Hematopoietic multipotent progenitor cell treated with erythropoietin and hydrocortisone succinate and interleukin-3 and kit ligand, for 4 days (in vitro differentiated cells): ENCODE results near the gene CPB2.
A peak's percentile ranks its signal among the peaks of the same experiment; 100 is the strongest.

Experiments used
- DNase-seq: peaks from one replicate; pipeline ENCODE4 v3.0.0-alpha.2; 2015

Gene CPB2

GRCh38 chr13:46126552-46127357 lies 21.9 kb upstream of the CPB2 start:
- peak; percentile 95 for DNase-seq

- peak; percentile 32 for DNase-seq
Measured at GRCh38 chr13:46126056-46126455, 21.2 kb upstream of the CPB2 start.

GRCh38 chr13:46124967-46125933 lies 20.4 kb upstream of the CPB2 start:
- peak; percentile 88 for DNase-seq

DNA sequence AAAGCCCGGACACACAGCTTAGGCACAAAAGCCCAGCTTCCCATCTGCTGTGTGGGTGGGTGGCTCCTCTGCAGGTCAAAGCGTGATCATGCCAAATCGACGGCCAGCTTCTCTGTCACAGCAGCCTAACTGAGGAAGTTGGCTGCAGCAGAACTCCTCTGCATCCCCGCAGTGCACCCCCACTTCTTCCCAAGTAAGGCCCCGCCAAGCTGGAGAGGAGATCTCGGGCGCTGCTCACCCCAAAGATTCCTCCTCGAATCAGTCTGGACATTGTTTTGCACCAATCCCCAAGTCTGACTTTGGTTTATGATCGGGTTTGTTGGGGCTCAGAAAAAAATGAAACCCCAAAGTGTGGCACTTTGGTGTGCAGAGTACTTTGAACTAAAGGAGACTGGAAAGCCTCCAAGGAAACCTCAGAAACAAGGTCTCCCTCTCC lies 19.7 kb upstream of the CPB2 start:
- DNase-seq: peak; percentile 66

- DNase-seq: no peak
Measured at GRCh38 chr13:46122304-46122703, 17.5 kb upstream of the CPB2 start.

GRCh38 chr13:46121597-46122163 lies 16.8 kb upstream of the CPB2 start:
- DNase-seq: no peak

GRCh38 chr13:46121033-46121432 lies 16.2 kb upstream of the CPB2 start:
- DNase-seq: no peak

GRCh38 chr13:46119883-46120614 lies 15.2 kb upstream of the CPB2 start:
- DNase-seq: peak; percentile 71

GRCh38 chr13:46116653-46117502 lies 12.0 kb upstream of the CPB2 start:
- no peak for DNase-seq

DNA sequence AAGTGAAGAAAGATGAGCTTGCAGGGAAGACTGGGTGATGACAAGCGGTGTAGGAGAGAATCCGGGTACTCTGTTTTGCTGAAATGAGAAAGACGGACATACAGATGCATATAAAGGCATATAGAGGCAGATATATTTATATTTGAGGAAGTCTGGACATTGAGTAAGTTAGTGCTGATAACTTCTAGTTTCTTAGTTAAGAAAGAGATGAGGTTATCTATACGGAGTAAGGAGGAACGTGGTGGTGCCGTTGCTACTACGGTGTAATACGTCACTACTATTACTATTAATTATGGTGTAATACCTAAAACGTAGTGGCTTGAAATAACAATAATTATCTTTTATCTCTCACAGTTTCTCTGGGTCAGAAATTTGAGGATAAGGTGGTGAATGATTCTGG lies 9.8 kb upstream of the CPB2 start:
- DNase-seq: peak; percentile 27

DNA sequence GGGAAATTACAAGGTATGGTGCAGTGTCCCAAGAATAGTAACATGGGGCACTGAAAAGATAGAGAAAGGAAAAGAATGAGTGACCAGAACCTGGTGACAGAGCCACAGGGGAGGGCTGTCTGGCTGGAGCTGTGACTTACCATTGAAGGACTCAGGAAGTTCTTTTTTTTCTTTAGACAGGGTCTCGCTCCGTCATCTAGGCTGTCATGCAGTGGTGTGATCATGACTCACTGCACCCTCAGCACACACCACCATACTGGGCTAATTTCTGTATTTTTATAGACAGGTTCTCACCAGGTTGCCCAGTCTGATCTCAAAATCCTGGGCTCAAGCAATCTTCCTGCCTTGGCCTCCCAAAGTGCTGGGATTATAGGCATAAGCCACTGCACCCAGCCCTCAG lies 8.8 kb upstream of the CPB2 start:
- DNase-seq: peak; percentile 69

- no peak for DNase-seq
Measured at GRCh38 chr13:46111151-46111550, 6.3 kb upstream of the CPB2 start.

GRCh38 chr13:46109451-46109850 lies 4.6 kb upstream of the CPB2 start:
- no peak for DNase-seq

DNA sequence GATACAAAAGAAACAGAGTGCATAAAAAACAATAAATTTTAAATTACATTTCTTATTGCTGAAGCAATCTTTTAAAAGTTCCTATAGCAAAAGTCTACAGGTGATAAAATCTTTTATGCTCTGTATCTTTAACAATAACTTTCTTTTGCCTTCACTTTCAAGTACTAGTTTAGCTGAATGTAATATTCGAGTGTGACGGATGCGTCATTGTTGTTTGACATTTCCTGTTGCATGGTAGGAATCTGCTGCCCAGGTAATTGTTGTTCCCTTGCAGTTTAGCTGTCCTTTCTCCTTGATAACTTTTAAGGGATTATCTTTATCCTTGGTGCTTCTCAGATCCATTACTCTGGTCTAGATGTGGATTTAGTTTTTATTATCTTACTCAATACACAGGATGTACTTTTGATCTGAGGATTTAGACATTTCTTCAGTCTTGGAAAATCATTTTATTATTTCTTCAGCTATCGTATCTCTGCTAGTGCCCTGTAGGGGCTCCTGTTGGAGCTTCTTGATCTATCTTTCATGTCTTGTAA lies 2.1 kb upstream of the CPB2 start:
- DNase-seq: no peak

DNA sequence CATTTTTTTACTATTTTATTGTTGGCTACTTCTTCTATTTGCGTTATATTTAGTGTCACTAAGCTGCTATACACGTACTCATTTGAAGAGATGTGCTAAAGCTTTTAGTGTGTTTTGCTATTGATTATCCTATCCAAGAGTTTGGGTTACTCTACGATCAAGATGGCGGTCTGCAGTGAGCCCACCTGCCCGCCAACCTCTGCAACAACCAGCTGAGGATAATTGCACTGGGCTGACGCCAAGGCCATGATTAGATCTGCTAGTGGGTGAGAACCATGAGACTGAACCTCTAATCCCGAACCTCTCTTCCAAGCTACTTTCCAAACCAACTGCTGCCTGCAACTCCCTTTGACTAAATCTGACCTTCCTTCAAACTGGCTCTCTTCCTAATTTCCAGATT lies 1.8 kb downstream of the CPB2 start:
- no peak for DNase-seq

GRCh38 chr13:46102255-46102605 lies 2.6 kb downstream of the CPB2 start:
- no peak for DNase-seq

- DNase-seq: no peak
Measured at GRCh38 chr13:46101484-46102254, 3.2 kb downstream of the CPB2 start.

- DNase-seq: no peak
Measured at GRCh38 chr13:46101002-46101401, 3.8 kb downstream of the CPB2 start.

GRCh38 chr13:46100191-46100815 lies 4.5 kb downstream of the CPB2 start:
- peak; percentile 79 for DNase-seq

DNA sequence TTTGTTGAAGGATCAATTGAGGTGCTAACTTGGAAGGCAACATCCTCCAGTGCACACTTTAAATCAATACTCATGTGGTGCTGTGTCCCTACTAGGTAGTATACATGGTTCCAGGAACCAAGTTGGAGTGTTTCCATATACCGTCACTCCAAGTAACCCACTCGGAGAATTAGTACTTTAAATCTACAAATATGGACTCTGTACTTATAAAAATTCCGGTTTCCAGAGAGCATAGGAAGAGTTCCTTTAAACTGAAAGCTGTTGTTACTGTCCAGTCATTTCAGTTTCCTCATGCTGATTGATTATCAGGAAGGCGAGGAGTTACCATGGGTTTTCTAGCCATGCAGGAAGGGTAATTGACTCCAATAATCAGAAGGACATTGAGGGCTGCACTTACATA lies 7.2 kb downstream of the CPB2 start:
- DNase-seq: no peak
